Fibroblast of skin of left quadriceps (primary cell): Measurements from ENCODE around the gene RRBP1.
"Not testable (repeated sequence)": the region's sequence is repeated elsewhere in the genome, so short reads cannot be mapped to it uniquely, and the experiment has no call there.

Source experiments
- DNase-seq, 2 experiments: peaks; one replicate each; pipeline ENCODE4 v3.0.0-alpha.2; 2013; ENCODE audit warnings: low read depth in 2 of 2

Gene RRBP1

DNA sequence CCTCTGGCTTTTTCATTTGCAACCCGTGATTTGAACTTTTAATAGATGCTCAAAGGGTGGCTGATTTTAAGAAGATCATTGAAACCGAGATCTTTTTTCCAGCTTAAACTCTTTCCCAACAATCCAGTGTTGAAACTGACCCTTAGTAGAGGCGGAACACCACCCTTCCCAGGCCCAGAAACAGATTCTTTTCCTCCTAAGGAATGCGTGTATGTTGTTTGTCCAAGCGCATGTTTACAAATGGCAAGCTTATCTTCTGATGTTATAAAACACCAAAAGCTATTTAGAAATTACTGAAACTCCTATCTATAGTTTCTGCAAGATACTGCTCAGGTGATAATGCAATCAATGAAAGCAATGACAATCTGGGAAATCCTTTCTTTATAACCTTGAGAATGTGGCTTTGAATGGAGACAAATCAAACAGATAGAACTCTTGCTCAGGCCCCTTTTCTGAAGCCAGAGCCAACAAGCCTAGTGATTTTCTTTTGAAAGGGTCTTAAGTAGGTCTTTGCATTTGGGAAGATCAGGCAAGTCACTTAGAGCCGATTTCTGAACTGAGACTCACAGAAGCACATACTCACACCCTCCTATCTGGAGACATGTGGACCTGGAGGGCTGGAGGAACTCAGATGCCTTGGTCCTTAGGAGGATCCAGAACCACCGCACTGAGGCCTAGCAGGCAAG lies 26.8 kb upstream of the RRBP1 start:
- no peak for DNase-seq

DNA sequence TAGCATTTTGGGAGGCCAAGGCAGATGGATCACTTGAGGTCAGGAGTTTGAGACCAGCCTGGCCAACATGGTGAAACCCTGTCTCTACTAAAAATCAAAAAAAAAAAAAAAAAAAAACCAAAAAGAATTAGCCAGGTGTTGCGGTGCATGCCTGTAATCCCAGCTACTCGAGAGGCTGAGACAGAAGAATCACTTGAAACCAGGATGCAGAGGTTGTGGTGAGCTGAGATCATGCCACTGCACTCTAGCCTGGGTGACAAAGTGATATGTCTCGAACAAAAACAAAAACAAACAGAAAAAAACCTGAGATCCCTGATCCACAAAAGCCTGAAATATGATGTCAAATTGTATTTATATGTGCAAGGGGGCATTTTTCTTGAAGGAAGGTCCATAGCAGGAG lies 25.9 kb upstream of the RRBP1 start:
- DNase-seq = not testable (repeated sequence)

DNA sequence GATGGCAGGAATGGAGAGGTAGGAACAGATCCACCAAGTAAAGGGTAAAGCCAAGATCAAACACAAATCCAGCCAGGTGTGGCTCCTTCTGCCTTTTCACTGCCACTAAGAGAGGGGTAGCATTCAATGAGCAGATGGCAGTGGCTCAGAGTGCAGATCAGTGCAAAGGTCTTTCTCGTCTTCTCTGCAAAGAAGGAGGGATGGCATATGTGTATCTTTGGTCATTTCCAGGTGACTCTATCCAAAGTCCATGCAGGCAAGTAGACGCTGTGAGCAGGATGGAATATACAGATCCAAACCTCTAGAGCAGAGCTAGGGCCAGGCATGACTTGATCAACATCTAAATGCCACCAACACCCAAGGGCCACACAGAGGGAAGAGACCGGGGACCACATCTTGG lies 24.6 kb upstream of the RRBP1 start:
- DNase-seq = no peak

DNA sequence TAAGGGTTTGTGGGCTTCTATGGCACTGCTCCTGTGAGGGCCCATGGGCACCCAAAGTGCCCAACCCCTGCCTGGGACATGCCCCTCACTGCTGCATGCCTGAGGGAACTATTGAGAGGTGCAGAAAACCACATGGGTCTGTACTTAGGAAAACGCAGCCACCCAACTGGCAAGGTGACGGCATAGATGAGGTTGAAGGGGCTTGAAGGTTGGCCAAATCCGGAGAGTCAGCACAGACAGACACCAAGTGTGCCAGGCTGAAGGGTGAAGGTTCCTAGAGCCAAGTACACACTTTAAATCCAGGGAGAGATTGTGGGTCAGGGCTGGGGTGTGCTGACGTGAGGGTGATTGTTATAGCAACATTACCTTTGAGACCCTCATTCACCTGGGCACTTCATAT lies 23.9 kb upstream of the RRBP1 start:
- DNase-seq = no peak

DNA sequence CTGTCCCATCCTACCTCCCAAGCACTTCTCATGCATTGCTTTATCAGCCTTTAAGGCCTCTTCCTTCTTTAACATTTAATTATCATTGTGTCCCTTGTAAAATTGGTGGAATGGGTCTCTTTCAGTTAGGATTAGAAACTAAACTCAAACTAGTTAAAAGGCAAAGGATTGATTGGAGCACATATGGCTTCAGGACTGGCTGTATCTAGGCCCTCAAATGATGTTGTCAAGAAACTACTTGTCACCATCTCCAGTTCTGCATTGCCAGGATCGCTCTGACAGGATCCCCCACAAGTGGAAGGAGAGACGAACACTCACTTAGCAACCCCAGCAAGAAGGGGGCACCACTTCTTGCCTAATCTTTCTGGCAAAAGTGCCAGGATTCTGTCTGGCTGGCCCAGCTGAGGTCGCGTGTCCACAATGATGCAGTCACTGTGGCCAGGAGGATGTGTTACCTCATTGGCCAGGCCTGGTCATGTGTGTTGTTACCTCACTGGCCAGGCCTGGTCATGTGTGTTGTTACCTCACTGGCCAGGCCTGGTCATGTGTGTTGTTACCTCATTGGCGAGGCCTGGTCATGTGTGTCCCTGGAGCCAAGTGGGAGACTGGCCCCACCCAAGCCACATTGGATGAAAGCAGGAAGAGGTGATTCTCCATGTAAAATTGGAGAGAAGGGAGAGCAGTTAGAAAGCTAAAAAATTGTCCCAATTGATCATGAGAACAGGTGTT lies 22.7 kb upstream of the RRBP1 start:
- DNase-seq = no peak

DNA sequence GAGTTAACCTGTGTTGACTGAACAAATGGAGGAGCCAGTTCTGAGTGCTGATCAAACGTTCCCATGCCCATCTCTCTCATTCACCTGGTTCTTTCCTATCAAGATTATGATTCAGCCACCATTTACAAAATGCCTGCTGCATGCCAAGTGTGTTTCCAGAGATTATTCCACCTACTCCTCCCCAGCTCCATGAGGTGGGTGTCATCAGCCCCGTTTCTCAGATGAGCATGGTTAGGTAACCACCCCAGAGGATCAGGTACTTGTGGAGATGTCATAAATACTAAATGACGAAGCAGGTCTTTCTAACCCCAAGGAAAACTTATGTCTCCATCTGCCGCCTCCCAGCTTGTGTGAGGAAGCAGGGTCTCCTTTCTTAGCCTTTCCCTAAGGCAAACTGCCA lies 19.8 kb upstream of the RRBP1 start:
- no peak for DNase-seq

DNA sequence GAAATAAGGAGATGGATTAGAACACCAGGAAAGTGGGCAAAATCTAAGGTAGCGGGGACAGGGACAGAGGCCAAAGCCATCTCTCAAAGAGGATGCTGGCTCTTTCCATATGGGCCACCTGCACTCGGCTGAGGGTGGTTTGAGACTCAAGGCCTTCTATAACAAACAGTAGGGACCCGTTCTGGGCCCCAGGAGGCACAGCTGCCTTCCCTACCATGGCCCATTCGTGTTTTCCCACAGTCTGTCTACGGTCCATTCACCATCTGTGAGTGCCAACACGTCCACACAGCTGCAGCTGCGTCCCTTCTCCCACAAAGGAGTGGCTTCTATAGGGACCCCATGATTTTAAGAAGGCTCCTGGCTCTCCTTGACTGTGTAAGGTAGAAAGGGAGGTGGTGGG lies 18.6 kb upstream of the RRBP1 start:
- no peak for DNase-seq

DNA sequence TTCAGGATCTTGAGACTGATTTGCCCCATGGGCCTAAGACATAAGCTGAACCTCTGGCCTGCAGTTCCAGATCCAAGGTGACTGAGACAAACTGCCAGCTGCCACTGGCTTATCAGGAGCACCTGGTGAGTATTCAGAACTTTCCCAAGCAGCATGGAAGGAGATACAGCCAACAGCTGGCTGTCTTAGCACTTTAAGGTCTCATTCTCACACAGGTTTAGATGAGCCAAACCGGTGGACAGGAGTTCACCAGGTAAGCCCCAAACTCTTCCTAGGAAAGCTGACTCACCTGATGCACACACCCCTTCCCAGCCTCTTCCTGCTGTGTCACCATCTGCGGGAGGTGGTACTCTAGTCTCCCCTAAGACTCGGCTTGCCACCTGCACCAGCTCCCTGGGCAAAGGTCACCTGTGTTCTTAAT lies 17.9 kb upstream of the RRBP1 start, which contains the start of gene BANF2:
TSS of gene BANF2 (plus strand) at position 36 of the 421 bp plus-strand sequence. CDS start 25,060 bp downstream, outside the sequence.
- DNase-seq = no peak

DNA sequence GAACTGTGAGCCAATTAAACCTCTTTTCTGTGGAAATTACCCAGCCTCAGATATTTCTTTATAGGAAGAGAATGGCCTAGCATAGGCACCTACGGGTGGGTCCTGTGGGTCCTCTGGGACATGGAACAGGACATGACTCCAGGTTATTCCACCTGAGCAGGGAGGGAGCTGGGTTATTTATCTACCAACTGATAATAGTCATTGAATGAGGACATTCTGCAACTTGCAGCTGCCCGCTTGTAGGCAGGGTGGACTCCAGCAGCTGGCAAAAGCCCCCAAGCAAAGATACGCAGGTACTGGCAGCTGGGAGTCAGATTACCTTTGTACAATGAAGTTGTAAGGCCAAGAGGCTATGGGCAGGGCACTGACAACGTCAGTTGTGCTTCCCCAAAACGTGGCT lies 16.3 kb upstream of the RRBP1 start:
- DNase-seq = no peak

DNA sequence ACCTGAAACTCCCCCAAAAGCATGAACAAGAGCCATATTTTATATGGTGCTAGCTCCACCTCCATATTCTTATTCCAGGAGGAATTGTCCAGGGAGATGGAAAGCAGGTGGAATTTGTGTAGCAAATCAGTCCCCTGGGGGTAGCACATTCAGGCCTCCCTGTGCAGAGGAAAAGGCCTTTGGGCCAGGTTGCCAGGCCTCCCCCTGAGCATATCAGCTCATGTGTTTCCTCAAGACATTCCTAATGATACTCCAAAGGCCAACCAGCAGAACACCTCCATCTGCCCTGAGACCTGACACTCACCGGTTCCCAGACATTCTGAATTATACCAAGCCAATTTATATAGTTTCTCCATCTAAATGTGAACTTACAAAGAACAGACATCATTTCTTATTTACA lies 15.1 kb upstream of the RRBP1 start:
- no peak for DNase-seq

DNA sequence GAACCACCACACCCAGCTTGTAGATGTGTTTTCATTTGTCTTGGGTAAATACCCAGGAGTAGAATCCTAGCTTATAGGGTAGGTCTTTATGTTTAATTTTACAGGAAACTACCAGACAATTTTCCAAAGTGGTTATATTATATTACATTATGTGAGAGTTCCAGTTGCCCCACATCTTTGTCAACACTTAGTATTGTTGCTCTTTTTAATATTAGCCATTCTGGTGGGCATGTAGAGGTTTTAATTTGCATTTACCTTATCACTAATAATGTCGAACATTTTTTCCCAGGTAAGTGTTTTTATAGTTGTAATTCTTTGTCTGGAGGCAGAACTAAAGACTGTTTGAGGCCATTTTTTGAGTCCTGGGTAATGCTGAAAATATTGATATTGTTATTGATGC lies 14.2 kb upstream of the RRBP1 start:
- no peak for DNase-seq

DNA sequence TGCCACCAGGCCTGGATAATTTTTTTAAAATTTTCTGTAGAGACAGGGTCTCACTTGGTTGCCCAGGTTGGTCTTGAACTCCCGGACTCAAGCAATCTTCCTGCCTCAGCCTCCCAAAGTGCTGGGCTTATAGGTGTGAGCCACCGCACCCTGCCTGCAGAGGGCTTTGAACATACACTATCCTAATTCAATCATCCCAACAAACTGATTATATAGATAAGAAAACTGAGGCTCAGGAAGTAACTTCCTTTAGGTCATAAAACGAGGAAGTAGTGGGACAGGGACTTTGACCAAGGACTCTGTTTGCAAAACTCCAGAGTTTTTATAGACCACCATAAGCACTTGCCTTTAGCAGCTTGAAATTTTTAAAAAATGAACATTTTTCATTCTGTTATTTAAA lies 12.7 kb upstream of the RRBP1 start:
- DNase-seq = no peak

DNA sequence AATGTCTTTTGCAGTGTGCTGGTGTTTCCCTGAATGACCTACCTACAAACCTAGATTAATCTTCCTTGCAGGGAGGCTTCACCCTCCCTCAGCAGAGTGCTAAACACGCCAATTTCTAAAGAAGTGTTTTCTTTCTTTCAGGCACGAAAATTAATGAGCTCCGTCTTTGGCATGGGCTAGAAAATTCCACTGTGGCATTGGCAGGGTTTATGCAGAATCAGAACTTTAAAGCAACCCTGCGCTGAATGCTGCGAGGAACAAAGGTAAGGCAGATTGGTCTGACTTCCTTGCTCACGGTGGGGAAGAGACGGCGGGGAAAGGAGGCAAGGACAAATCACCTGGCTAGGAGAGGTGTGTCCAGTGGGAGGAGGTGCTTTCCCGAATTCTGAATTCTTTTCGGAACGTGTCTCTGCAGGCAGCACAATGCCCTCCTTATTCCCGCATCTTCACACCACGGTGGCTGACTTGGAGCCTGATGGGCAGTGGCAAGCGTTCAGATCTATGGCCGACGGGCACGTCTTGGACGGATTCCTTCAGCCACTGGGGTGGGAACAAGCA lies 11.5 kb upstream of the RRBP1 start:
- DNase-seq = no peak

DNA sequence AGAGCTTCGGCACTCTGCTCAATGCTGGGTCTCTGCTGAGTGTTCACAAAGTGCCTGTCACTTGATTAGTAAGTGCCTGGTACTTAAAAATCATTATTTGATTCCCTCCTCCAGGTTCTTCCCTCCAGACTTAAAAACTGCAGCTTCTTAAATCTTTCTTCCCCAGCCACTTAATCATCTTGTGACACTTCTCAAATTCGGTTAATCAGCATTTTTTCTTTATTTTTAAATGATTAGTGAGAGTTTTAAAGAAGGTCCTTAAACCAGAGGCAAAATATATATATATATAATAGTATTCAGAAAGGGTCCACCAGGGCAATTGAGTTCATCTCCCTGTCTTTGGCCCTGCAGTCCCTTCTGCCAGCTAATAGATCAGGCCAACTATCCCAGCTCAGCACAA lies 9.7 kb upstream of the RRBP1 start:
- no peak for DNase-seq

DNA sequence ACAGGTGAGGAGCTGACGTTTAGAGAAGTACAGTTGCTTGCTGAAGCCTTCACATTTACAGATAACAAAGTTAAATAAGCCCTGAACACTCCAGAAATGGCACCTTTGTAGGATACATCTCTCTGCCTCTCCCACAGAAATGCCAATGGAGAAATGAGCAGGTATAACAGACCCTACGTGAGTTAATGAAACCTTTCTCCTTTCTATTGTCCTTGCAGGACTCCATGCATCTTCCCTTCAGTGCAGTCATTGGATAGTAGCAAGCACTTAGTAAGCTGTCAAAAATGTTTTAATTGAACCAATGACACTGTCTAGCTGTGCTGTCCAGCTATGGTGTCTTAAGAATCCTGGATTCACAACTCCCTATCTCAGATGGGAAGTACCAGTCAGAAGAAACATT lies 8.1 kb upstream of the RRBP1 start:
- no peak for DNase-seq

DNA sequence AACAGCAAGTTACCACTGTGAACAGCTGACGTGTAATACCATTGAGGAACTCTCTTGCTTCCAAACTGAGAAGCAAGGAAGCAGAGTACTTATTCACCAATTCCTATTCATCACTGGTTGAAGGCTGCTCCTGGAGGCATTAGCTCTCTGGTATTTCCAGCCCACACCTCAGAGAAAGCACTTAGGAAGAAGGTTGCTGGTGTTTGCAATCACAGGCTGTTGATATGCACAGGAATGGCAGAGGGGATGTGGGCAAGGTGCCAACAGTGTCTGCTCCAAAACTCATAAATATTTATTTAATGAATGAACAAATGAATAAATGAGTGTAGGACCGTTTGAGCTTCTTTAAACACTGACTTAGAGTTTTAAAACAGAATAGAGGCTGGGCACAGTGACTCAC lies 6.9 kb upstream of the RRBP1 start:
- DNase-seq = no peak

DNA sequence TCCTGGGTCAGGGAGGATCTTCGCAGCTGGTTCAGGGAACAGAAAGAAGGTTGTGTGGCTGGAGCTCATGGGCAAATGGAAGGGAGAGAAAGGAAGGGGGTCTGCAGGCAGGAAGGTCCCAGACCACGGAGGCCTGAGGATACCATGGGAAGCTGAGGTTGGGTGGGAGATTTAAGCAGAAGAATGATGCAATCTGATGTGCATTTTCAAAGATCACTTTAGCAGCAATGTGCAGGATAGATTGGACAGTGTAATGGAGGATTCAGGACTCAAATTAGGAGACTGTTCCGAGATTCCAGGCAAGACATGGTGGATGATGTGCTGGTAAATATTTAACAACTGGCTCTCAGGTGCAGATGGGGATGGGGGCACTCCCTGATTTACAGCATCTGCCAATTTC lies 5.8 kb upstream of the RRBP1 start:
- DNase-seq = no peak

DNA sequence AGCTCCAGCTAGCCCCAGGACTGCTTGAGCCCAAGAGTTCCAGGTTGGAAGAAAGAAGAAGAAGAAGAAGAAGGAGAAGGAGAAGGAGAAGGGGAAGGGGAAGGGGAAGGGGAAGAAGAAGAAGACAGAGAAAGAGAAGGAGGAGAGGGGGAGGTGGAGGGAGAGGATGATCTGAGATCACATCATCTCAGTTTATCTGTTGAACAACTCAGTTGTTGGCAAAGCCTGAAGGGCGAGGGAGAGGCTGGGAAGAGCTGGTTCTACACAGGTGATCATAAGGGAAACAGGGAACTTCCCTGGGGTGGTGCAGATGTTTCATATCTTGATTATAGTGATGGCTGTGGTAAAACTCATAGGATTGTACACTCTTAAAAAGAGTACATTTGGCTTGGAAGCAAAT lies 3.1 kb upstream of the RRBP1 start:
- no peak for DNase-seq

DNA sequence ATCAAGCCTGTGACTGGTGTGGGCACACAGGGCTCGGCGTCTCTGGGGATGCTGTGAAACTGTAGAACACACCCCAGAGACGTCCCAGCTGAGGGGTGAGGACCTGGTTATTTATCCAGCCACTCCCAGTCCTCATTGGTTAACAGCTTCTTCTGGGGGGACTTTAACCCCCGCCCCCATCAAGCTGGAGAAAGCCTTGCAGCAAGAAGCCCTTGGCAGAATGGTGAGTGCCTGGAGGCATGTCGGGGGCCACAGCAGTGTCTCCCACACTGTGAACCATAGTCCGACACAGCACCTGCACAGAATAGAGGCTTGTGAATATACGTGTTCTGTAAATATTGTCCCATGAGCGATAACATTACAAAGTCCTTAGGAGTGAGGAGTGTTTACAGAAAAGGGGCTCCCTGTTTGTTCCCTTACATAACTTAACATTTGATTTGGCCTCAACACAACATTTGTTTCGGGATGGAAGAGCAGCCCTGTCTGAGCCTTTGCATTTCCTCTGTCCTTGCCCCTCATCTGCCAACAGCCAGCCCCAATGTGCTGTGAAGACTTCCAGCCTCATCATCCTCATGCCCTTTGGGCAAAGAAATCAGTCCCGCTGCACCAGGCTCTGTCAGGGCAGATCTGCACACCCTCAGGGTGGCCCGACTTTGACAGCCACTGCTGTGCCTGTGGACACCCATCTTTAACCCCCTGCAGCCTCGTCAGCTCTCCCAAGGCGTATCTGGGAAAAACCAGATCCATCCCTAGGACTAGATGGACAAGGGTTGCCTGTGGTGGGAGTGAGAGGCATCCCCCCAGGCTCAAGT lies 2.2 kb upstream of the RRBP1 start:
- DNase-seq = no peak

DNA sequence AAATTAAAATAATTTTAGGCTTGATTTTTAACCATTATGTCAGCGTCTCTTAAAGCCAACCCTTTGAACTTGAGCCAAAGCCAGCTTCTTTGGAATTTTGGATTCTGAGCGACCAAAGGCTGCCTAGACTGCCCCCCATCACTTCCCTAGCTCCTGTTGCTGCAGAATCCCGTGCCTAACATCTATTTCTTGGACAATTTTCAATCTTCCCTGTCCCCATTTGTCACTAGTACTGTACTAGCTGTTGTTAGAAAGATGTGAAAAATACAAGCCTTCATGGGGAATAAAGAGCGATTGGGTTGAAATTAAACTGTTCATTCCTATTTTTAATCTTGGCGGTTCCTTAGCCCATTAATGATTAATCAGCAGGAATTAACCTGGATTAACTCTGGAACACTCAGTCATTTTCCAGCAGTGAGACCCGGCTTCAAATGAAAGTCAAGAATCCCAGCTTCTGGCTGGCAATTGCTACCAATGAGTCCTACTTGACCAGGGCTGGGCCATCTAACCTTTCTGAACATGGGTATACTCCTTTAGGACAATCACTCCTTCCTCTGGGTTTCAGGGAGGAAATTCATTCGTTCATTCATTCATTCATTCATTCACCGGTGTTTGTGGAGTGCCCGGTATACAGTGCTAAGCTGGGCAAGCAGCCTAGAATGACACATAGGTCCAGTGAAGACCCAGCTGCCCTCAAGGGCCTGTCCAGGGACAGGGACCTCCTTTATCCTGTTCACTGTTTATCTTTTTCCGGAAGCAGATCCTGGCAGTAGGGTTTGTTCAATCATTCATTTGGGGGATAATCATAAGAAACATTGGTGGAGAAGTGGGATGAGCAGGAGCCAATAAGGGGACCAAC lies 1.4 kb upstream of the RRBP1 start:
- no peak for DNase-seq

DNA sequence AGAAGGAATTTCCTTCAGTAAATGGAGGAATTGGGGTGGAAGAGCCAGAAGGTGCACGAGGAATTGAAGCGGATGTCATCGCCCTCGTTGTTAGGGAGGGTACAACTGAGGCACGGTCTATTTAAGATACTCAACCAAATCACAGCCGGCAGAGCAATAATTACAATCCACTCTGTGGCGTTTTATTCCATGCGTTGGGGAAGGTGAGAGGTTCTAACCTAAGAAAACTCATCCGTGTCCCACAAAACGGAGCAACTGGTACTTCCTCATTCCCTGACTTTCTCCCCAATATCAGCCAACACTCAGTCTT lies 802 bp upstream of the RRBP1 start:
- DNase-seq = no peak

DNA sequence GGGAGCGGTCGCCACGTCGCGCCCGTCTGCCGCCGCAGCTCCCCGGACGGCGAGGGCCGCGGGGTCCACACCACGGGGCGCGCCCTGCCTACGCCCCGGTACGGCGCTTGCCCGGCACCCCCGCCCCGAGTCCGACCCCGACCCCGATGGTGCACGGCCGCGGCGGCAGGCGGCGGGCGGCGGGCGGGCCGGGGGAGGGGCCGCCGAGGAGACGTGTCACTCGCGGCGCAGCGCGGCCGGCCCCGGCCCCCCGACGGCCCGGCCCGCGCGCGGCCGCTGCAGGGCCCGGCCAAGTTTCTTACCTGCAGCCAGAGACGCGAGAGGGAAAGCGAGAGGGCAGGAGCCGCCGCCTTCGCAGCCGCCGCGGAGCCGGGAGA lies 328 bp downstream of the RRBP1 start:
- no peak for DNase-seq
